NCI-H748 treated with DMSO at 0.1 percent for 48 hours (cell line): ENCODE results near the gene NME7.

Experiments
- DNase-seq: peaks from one replicate; lab custom pipeline; 2025; lab: John Stamatoyannopoulos, UW

Gene NME7

GRCh38 chr1:169155675-169156074, 211.9 kb downstream of the NME7 start:
- DNase-seq: no peak

- no peak for DNase-seq
Observed at GRCh38 chr1:169151338-169151837, 216.2 kb downstream of the NME7 start.

DNA sequence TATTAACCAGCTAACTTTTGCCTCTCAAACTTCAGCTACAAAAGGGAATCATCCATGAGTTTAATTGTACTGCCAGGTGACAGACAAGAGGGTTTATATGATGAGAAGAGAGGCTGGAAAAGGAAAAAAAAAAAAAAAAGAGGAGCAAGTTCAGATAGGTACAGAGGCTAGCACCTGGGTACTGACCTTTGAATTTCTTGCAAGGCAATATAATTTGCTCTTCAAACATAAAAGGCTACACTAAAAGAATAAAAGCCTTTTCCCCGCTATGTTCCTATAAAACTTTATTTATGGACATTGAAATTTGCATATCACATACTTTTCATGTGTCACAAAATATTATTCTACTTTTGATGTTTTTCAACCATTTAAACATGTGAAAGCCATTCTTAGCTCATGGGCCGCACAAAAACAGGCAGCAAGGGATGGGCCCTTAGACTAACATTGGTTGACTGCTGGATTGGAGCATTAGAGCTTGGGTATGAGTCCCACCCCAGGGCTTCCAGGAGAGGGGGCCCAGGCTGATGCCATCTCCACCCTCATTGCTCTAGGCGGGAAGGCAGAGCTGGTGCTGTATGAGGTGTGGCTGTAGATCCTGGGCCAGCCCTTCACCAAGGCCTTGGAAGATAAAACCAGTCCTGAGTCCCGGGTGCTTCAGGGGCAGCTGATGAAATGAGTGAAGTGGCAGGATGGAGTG, 216.8 kb downstream of the NME7 start:
- no peak for DNase-seq

DNA sequence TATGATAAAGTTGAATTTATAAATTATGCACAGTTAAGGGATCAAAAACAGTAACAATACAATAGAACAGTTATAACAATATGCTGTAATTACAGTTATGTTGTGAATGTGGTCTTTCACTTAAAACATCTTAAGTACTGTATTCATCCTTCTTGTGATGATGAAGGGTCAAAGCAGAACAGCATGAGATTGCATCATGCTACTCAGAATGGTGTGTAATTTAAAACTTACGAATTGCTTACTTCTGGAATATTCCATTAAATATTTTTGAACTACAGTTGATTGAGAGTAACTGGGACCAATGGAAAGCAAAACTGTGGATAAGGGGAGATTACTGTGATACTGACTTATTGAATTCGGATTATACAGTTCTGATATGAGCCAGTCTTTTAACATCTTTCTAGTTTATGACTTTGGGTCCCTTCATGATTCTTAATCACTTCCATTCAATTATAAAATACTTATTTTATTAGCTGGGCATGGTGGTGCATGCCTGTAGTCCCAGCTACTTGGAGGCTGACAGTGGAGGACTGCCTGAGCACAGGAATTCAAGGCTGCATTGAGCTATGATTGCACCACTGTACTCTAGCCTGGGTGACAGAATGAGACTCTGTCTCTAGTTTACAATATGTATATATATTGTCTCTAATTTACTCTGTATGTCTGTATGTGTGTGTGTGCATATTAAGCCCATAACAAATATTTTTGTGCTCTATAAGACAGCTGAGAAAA, 217.9 kb downstream of the NME7 start:
- no peak for DNase-seq

DNA sequence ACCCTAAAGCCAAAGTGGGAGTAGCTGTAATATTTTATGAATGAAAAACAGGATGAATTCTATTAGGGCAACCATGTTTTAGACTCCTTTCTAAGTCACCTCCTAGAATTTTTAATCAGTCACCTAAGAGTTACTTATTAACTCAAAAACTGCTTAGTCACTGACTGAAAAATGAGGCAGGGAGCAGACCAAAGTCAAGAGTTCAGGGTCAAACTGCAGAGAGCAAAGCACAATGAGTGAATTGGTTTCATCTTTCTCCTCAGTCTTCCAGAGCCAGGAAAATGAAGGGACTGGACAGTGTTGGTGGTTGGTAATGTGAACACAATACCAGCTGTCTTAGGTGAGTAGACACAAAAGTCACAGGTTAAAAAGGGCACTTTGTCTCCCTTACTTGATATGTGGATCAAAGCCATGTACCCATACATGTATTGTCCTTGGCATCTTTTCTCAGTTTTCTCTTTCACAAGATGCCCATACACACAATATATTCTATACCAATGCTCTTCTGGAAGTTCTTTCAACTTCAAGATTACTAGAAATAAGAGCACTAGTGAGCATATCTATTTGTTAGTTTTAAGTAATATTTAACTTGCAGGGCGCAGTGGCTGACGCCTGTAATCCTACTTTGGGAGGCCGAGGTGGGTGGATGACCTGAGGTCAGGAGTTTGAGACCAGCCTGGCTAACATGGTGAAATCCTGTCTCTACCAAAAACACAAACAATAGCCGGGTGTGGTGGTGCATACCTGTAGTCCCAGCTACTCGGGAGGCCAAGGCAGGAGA, 218.9 kb downstream of the NME7 start:
- DNase-seq: no peak

DNA sequence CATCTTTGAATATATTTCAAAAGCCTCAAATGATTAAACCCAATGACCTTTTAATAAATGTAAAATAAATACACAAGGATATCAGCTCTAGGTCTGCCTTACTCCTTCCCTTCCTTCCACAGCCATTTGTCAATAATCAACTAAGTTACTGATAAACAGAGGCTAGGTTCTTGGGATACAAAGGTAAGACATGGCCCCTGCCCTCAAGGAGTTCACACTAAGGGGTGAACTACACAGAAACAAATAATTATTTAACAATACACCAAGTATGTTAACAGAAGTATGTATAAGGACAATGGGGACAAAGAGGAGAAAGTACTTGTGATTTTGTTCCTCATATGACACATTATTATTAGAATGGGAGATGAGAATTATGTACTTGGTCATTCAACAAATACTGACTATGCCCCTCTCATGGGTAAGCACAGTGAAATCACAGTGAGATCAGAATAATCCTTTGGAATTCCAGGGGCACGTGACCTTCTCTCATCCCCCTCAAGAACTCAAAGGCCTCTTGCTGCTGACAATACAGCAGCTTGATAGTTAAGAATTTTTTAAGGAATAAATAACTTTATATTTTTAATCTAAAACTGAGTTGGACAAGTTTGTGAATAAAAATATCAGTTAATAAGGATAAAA, 220.9 kb downstream of the NME7 start:
- no peak for DNase-seq

- DNase-seq: no peak
Observed at GRCh38 chr1:169144941-169145626, 222.5 kb downstream of the NME7 start.

- no peak for DNase-seq
Observed at GRCh38 chr1:169143984-169144383, 223.6 kb downstream of the NME7 start.

- DNase-seq: no peak
Observed at GRCh38 chr1:169143346-169143745, 224.3 kb downstream of the NME7 start.

GRCh38 chr1:169142129-169142528, 225.5 kb downstream of the NME7 start:
- DNase-seq: no peak

GRCh38 chr1:169141356-169141755, 226.2 kb downstream of the NME7 start:
- DNase-seq: no peak

DNA sequence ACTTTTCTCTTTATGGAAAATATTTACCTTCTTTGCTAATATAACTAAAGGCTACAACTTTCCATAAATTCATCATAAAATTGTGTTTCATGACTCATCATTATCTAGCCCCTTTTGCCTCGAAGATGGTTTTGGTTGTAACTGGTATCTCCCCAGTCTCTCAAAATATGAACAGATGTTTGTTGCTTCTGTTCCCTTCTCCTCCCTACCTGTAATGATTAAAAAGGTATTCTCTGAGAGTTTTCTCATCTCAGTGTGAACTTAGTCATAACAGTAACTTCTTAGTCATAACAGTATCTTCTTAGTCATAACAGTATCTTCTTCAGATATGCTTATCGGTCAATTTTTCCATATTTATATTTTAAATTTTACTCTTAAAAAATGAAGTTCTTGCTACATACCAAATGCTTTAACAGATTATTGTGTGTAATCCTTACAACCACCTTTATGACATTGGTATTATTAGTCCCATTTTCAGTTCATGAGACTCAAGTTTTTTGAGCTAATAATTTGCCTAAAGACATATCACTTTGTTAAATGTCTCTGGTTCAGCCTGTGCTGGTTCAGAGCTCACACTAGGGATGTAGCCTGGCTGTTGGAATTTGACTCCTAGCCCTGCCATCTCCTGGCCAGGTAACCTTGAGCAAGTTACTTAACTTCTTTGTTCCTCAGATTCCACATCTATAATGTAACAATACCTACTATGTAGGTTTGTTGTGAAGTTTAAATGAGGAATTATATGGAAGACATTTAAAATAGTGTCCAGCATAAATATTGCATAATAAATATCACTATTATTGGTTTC, 228.5 kb downstream of the NME7 start:
- DNase-seq: no peak

DNA sequence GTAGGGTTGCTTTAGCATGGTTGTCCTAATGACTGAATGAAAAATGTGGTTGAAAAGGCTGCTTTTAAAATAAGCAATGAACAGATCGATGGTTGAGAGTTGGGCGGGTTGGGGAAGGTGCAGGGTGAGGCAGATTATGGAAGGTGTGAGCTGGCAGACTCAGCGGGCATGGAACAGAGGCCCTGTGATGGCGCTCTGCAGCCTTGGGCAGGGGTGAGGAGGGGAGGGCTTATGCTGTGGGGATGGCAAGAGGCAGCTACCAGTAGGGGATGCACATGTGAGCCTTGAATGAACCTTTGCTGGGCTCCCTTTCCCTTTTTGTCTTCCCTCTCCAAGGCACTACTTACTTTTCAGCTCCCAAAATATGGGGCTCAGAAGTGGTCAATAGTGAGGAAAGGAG, 230.2 kb downstream of the NME7 start:
- DNase-seq: no peak

GRCh38 chr1:169133801-169134502, 233.6 kb downstream of the NME7 start:
- DNase-seq: no peak

- no peak for DNase-seq
Observed at GRCh38 chr1:169133228-169133576, 234.4 kb downstream of the NME7 start.

GRCh38 chr1:169132512-169133227, 234.9 kb downstream of the NME7 start:
- no peak for DNase-seq

DNA sequence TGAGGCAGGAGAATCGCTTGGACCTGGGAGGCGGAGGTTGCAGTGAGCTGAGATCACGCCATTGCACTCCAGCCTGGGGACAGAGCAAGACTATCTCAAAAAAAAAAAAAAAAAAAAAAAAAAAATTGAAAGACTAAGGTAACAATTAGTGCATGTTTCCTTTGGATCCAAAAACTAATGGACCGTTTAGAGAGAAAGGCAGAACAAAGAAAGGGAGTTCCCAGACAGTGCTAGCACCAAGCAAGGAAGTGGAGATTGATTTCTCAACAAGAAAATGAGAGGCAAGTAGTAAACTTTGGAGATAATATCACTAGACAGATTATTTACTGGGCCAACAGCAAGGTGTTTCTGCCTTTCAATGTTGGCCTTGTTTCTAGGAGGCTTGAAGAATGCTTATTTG, 236.9 kb downstream of the NME7 start:
- DNase-seq: no peak

GRCh38 chr1:169129109-169129784, 238.3 kb downstream of the NME7 start:
- no peak for DNase-seq

- DNase-seq: no peak
Observed at GRCh38 chr1:169128562-169128961, 239.0 kb downstream of the NME7 start.
